GM18498 (cell line): ENCODE measurements around the gene RPGR.

Experiments
- ATAC-seq: cut with Tn5 transposase; IDR thresholded peaks from one replicate; pipeline ENCODE4 v1.9.1; 2021; ENCODE audit warnings: mild to moderate bottlenecking, moderate library complexity; ENCODE audit not compliant: unreplicated experiment

Gene RPGR

DNA sequence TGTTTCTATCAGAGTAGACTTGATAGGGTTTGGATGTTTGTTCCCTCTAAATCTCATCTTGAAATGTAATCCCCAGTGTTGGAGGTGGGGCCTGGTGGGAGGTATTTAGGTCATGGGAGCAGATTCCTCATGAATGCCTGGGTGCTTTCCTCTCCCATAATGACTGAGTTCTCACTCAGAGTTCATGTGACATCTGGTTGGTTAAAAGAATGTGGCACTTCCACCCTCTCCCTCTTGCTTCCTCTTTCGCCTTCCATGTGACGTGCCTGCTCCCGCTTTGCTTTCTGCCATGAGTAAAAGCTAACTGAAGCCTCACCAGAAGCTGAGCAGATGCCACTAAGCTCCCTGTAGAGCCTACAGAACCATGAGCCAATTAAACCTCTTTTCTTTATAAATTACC is 59.3 kb downstream of the RPGR start:
- ATAC-seq = no peak

DNA sequence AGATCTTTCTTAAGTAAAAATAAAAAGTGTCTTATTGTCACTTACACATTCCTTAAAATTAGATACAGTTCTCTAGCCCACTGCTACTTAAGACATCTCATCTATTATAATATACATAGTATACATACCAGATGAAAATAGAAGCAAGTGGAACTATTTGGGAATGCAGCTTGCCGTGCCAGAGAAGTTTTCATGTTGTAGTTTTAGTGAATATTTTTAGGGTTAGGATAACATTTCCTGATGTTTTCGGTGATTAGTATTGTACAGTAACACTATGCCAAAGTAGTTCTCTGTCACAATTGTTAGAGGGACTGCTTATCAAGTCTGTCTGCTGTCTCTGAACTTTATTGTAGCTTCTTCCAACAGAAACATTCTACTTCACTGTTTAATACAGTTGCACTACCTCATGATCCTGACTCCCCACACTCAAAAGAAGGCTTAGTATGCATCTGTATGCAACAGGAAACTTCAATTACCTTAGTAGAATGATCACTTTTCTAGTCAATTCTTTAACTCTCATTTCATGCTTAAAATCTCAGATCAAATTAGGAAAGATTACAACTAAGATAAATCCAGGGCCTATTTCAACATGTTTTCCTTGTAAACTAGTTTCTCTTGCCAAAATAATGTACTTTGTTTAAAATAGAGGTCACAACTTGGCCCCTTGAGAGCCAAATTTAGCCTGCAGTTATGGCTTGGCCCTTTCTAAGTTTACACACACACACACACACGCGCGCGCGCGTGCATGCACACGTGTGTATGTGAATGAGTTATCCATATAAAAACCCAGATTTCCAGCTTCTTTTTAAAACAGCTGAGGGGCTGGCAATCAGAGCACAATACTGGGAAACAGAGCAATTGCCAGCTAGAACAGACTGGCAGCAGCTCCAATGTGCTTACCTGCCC is 64.3 kb downstream of the RPGR start:
- ATAC-seq = no peak

DNA sequence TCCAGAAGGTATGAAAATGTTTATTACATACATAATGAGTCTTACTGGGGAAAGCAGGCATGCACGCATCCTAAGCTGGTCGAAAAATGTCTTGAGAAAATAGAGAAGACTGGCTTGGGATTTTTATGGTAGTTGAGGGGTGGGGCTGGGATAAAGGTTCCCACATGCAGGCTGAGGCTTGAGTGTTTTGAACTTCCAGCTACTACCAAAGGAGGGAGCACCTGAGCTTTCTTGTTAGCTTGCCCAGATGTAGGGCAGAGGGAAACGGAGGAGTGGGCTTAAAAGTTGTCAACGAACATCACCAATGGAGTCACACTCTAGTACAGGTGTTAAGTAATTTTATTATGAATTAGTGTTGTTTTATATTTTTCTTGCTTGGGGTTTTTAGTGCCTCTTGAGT is 67.1 kb downstream of the RPGR start:
- ATAC-seq = no peak

DNA sequence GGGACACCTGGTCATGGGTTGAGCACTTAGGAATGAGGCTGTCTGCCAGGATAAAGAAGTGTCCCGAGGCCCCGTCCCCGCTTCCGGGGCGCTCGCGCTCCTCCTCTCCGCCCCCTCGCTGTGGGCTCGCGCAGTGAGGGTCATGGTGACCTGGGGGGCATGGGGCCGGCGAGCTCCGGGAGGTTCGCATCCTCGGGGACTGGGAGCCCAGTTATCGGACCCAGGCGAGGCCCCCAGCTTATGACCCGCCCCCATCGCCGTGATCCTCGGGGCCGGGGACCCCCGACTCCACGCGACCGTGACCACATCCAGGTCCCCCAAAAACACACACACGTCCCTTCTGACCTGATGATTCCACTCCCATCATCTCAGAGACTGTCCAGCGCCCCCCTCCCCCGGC is 71.3 kb downstream of the RPGR start:
- no peak for ATAC-seq

DNA sequence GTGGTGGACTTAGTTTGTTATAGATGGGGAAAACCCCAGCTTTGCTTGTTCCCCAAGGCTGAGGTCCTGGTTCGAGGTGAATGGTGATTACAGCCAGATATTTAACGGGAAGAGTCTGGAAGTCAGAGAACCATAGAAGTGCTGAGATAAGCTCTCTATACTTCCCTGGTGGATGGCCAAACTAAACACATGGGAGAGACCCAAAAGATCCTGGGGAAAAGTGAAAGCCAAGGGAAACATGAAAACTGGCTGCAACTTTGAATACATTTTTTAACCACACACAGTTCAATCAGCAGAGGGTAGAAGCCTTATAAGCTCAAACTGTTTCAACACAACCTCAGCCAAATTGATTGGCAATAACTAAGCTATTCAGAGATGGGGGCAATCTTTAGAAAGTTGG is 77.3 kb downstream of the RPGR start:
- no peak for ATAC-seq

DNA sequence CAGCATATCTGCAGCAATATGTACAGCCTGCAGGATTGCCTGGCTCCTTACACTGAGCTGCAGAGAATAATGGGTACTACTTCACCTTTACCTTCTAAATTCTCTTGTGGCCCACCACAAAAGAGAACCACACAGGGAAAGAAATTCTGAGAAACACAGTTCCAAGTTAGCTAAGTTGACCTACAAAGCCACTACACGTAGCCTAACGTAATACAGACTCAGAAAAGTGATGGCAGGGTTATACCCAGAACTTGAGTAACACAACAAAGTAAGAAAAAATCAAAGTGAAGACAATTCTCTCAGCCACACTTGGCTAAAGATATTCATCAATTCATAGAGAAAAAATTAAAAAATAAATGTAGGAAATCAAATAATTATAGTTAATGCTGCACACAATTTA is 80.3 kb downstream of the RPGR start:
- no peak for ATAC-seq

DNA sequence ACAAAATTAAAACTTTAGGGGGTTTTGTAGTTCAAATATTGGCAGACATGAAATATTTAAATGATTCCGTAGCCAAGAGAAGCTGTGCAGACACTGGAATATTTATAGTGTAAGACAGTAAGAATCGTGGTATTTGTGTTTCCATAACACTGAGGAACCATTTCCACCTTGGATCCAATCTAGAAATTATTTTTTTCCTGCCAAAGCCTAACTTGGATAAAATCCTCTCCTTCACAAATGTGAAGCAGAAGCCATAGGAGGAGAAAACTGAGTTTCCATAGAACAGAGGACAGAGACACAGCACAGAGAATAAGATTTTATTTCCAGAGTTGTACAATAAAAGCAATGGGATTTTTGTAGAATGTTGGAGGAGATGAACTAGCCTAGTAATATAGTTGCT is 86.8 kb downstream of the RPGR start:
- ATAC-seq = no peak

DNA sequence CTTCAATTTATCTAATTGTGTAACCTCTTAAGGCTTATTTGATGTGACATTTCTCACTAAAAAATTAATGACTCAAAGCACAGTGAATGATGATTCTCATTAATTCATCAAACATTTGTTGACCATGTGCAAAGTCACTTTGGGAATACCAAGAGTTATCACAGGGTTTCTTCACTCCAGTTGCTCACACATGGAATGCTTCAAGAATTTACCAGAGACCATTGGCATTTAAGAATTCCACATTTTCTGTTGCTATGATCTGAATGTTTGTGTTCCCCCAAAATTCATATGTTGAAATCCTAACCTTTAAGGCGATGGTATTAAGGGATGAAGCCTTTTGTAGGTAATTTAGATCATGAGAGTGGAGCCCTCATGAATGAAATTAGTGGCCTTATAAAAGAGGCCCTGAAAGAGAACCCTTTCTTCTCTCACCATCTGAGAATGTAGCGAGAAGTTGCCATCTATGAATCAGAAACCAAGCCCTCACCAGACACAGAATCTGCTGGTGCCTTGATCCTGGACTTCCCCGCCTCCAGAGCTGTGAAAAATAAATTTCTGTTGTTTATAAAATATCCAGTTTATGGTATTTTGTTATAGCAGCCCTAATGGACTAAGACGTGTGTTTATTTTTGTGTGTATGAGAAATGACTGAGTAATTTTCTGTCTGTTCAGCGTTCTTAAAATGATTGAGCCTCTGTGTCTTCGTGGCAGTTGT is 90.3 kb downstream of the RPGR start:
- ATAC-seq = no peak

DNA sequence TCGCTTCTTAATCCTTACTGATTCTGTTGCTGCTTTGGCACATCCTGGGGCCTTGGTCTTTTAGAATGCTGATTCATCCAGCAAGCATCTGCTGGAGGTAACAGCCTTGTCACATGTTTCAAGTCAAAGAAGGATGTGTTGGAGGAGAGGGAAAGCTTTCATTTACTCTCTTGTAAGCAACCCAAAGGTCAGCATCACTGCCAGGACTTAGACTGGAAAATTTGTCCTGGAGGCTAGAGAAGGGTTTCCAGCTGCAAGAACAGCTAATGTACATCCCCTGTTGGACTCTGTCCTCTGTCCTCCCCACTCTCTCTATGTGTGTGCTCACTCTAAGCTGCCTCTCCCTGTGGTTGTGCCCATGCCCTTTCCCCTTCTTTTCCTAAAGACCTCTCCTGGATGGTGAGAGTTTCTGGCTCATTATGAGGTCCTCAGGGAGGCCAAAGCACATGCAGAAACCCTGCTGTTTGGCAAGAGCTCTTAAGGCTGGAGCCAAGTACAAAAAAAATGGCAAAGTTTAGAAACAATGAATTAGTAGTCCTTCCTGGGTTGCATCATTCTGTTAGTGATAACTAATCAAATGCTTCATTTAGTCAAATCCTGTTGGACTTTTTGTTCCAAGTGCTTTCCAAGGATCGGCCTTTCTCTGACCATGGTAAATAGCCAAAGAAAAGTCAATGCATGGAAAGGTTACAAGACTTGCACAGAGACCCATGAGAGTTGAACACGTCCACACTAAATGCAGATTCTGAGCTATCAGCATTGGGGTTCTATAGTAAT is 93.2 kb downstream of the RPGR start:
- no peak for ATAC-seq

DNA sequence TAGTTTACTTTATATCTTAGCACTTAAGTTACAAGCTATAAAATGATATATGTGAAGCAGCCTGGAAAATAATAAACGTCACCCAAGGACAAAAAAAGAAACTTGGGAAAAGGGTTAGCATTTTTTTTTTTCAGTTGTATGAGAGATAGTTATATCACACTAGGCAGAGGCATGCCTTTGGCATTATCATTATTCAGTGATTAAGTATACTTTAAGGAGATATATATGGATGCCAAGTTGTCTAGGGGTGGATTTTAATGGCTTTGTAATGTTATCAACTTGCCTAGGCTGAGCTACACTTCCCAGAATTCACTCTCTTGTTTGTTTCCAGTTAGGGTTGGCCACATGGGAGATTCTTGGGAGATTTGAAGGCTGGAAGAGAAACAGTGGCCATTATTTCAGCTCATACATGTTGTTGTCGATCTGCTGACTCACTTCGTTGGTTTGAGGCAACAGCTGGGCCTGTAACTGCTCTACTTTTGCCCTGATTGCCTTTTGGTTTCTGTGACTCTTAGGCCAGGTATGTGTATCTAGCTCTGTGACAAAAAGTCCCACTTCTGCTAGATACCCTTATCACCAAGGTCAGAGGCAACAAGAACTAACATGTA is 95.1 kb downstream of the RPGR start:
- ATAC-seq = no peak

DNA sequence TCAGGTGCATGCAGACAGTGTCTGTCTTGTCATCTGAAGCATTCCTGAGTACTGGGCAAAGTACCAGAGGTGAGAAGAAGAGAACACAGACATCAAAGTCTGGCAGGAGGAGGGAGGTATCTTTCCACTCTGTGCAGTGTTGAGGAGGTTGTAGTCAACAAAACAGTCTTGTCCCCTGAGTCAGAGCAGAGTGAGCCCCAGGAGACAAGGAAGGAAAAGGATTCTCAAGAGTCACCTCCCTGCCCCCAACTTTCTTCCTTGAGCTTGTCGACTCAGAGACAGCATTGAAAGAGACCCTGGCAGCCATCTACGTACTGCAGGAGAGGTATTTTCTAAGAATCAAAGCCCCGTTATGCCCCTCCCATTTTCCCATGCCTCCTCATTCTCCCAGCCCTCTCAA is 102.2 kb downstream of the RPGR start:
- ATAC-seq = no peak

DNA sequence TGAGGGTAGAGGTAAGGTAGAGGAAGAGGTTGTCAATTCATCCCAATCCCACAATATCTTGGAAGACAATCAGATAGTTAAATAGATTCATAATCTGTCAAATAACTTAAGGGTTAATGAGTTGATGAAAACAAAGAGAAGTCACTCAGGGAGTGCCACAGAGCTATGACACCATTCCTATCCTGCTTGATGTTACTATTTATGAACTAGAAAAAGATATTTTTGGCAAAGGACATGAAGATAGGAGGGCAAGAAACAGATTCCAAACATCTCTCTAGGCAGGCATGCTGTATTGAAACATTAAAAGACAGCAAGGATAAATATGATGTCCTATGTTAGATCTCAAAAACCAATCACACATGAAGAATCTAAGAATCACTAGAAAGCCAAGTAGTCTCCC is 103.1 kb downstream of the RPGR start:
- no peak for ATAC-seq

DNA sequence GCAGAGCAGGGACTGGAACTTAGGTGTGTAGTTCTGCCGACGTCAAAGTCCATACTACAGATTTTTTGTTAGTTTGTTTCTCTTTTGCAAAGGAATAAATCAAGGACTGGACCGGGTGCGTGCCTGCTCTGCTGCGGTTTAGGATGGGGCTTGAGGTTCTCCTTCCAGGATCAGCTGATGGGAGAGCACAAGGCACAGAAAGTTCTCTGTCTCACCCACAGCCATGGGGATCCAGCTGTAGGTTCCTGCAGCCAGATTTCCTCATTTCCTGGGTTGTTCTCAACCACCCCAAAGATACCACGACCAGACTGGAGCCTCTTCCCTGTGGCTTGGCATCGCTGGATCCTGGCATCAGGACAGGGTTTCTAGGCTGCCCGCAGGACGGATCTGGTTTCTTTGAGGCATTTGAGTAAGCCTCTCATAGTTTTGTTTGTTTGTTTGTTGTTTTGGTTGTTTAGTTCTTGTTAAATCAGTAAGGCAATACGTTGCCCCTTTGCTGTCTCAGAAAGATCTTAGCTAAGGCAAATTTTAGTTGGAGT is 105.8 kb downstream of the RPGR start:
- ATAC-seq = no peak

DNA sequence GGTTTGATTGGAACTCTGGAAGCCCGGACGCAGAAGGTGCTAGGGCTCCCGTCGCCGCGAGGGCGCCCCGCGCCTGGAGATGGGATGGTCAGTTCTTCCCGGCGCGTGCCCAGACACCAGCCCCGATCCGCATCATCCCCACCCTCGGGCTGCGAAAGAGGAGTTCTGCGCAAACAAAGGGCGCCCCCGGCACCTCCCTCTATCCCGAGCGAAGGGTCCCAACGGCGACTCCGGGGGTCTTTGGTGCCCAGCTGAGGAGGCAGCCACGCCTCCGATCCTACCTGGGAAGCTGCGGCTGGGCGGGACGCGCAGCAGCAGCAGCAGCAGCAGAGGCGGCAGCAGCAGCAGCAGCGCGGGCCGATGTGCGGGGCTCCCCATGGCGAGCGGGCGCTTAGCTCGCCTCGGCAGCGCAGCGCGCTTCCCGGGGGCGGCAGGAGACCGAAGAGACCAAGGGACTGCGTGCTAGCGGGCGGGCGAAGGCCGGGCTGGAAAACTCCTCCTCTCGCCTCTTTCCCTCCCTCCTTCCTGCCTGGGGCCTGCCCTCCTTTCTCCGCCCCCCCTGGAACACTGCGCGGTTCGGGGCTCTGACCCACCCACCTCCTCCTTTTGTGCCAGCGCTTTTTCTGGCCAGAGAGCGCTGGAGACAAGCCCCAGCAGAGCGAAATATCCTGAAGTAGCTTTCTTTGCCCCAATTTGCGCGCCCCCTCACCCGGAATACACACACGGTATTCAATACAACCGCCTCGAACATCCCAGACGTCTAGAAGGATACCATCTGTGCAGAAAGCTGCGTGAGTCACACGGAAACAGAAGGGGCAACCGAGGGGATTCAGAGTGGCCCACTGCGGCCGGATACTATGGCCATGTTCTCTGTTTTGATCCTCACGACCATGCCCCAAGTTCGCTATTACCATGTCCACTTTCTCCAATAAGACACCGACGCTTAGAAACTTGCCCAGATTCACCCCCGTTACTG is 106.6 kb downstream of the RPGR start, which contains the start of gene SRPX:
SRPX (minus strand) TSS at position 457 of the 976 bp plus-strand sequence; CDS start at position 378, 79 bp downstream.
- ATAC-seq = no peak

DNA sequence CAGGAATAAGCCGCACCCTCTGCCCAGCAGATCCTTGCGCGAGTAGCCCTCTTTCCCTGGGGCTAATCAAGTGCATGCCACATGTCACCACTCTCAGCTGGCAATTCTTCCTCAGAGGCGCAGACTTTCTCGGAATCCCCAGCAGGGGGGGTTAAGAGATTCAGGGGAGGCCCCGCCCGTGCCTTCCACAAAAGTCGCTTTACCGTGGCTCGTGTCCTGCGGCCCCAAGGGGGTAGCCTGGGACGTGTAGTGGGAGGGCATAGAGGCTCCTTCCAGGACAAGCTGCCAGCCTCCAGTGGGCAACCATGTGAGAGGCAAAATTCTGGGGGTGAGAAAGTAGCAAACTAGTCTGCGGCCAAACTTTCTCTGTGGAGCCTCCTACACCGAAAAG is 107.3 kb downstream of the RPGR start:
- ATAC-seq = no peak
